Esophagus (tissue), 2 donors: Measurements from ENCODE around the gene RBM15. TPM values are rescaled to one million over a fixed set of nuclear protein-coding genes. Genes with fewer than 3 reads are reported as not detected.

Experiments used
- H3K27ac ChIP-seq, 2 donors: one replicate each; pipeline ENCODE4 v1.5.1; 2013; ENCODE audit warnings: low read depth in 2 of 2, mild to moderate bottlenecking in 2 of 2, inconsistent platforms in 1 of 2, low read length in 1 of 2, moderate library complexity in 1 of 2
- H3K27me3 ChIP-seq, 2 donors: one replicate each; pipeline ENCODE4 v1.6.1; 2013; ENCODE audit warnings: low read length in 2 of 2, control low read depth in 1 of 2, mild to moderate bottlenecking in 1 of 2; ENCODE audit not compliant: insufficient read depth in 2 of 2, control insufficient read depth in 1 of 2
- H3K36me3 ChIP-seq, 2 donors: one replicate each; pipeline ENCODE4 v1.6.1; 2013; ENCODE audit warnings: low read length in 1 of 2; ENCODE audit not compliant: control insufficient read depth in 2 of 2, insufficient read depth in 2 of 2
- H3K4me1 ChIP-seq, 2 donors: one replicate each; pipeline ENCODE4 v1.6.1; 2013; ENCODE audit warnings: low read length in 1 of 2; ENCODE audit not compliant: control insufficient read depth in 2 of 2, insufficient read depth in 2 of 2
- H3K4me3 ChIP-seq, 2 donors: one replicate each; pipeline ENCODE4 v1.5.1; 2013; ENCODE audit warnings: low read length in 2 of 2, mild to moderate bottlenecking in 2 of 2, low read depth in 1 of 2, moderate library complexity in 1 of 2
- H3K9me3 ChIP-seq, 2 donors: one replicate each; pipeline ENCODE4 v1.6.1; 2013; ENCODE audit warnings: mild to moderate bottlenecking in 2 of 2, low read depth in 1 of 2, low read length in 1 of 2, moderate library complexity in 1 of 2; ENCODE audit not compliant: control insufficient read depth in 2 of 2, insufficient read depth in 1 of 2
- WGBS, 2 donors: extraction: QIAGEN DNeasy Blood & Tissue Kit; methylation state at CpG; one replicate each; pipeline ENCODE4 v1.1.7; 2013; 5-methylcytosine and 5-hydroxymethylcytosine counted together
- polyA plus RNA-seq, 2 donors: library from polyadenylated mRNA; stranded (reverse); fragments of 200-250 nt; gene quantifications; one replicate each; pipeline ENCODE4 v1.2.3, GENCODE V29; 2013
- donor health status: healthy with polysubstance abuse.
- donor health status: Bipolar disorder and iron deficiency.

Gene RBM15
- polyA plus RNA-seq, 2 donors, result 2.0 to 4.8 TPM

GRCh38 chr1:110390692-110391245, 51.6 kb downstream of the RBM15 start, which contains the start of gene SLC16A4:
SLC16A4 (minus strand) TSS chr1:110391026; CDS start chr1:110389323, 1,703 bp downstream.
- no peak within 1 kb of the TSS for H3K4me3 ChIP-seq
- 29 to 36% methylated on average over 8 of the region's 8 CpGs for WGBS, 2 donors
- H3K27me3 ChIP-seq, result no peaks in the 10 kb centered on the region
- no peaks in the 10 kb centered on the region for H3K9me3 ChIP-seq
- H3K27ac ChIP-seq, result peak within 1 kb of the TSS; percentile 38 to 55
- H3K36me3 ChIP-seq, result peaks cover 2 to 4% of the 10 kb centered on the region in 2 donors
- peaks cover 0 to 2% of the 10 kb centered on the region in 2 donors for H3K4me1 ChIP-seq

- no peaks in the 10 kb centered on the region for H3K27me3 ChIP-seq
- H3K9me3 ChIP-seq, result no peaks in the 10 kb centered on the region
- H3K4me1 ChIP-seq, result peaks cover 0 to 2% of the 10 kb centered on the region in 2 donors
- H3K4me3 ChIP-seq, result no peak overlapping the region
- 73 to 76% methylated on average over 2 of the region's 2 CpGs for WGBS, 2 donors
- no peak overlapping the region for H3K27ac ChIP-seq
- peaks cover 0 to 2% of the 10 kb centered on the region in 2 donors for H3K36me3 ChIP-seq
These were observed 54.1 kb downstream of the RBM15 start for GRCh38 chr1:110393286-110393685.

GRCh38 chr1:110393691-110394492, 54.7 kb downstream of the RBM15 start:
- Histone ChIP-seq H3K27ac (peak overlapping the region in 1 of 2 donors; percentile 13), H3K4me1 (peaks cover 0 to under 1% of the 10 kb centered on the region in 2 donors)
- 57 to 58% methylated on average over 3 of the region's 3 CpGs for WGBS, 2 donors

GRCh38 chr1:110394493-110394820, 55.3 kb downstream of the RBM15 start:
- H3K27ac ChIP-seq, result peak overlapping the region in 1 of 2 donors; percentile 13

More at GRCh38 chr1:110393691-110394492, 54.7 kb downstream of the RBM15 start:
- Histone ChIP-seq H3K27me3 (no peaks in the 10 kb centered on the region), H3K4me3 (no peak overlapping the region), H3K36me3 (peaks cover 0 to 2% of the 10 kb centered on the region in 2 donors), H3K9me3 (no peaks in the 10 kb centered on the region)

More at GRCh38 chr1:110394493-110394820, 55.3 kb downstream of the RBM15 start:
- H3K27me3 ChIP-seq, result no peaks in the 10 kb centered on the region
- peaks cover 0 to 2% of the 10 kb centered on the region in 2 donors for H3K36me3 ChIP-seq
- no peak overlapping the region for H3K4me3 ChIP-seq
- no peaks in the 10 kb centered on the region for H3K4me1 ChIP-seq
- 90 to 94% methylated on average over 3 of the region's 3 CpGs for WGBS, 2 donors
- H3K9me3 ChIP-seq, result no peaks in the 10 kb centered on the region

Other genes starting within 250 kb of the RBM15 start
- not detected for gene UBL4B, start 226.9 kb upstream of the RBM15 start, polyA plus RNA-seq
- under 1 TPM; 0.08 to 0.19 TPM for gene SLC6A17, start 188.9 kb upstream of the RBM15 start, polyA plus RNA-seq
- 1 to 10 TPM; 1.8 to 1.9 TPM for gene KCNC4, start 129.1 kb upstream of the RBM15 start, polyA plus RNA-seq
- under 1 TPM; 0.47 to 0.58 TPM for gene SLC16A4, start 51.6 kb downstream of the RBM15 start, polyA plus RNA-seq
- gene LAMTOR5, start 68.3 kb downstream of the RBM15 start, polyA plus RNA-seq, result 100 to 1,000 TPM; 169 to 188 TPM
- gene PROK1, start 111.8 kb downstream of the RBM15 start, polyA plus RNA-seq, result under 1 TPM; 0.10 to 0.53 TPM
- not detected for gene KCNA10, start 179.8 kb downstream of the RBM15 start, polyA plus RNA-seq